ENCODE data around the gene THPO. TPM values are rescaled to one million over a fixed set of nuclear protein-coding genes. Genes with fewer than 3 reads are reported as not detected.

Gene THPO
- total RNA-seq, 2 donors from 2014 or later = 1.1 TPM; not detected in 1

GRCh38 chr3:184384856-184385422, 6.9 kb upstream of the THPO start:
- no peak for TF ChIP-seq CTCF (IDR thresholded peaks at IDR 0.05)
- peaks cover 4 to 13% of the 10 kb centered on the region in 2 donors for H3K4me1 ChIP-seq (ENCODE audit: control insufficient read depth in 1 of 2, low read depth in 2 of 2)
- no peak overlapping the region for H3K27ac ChIP-seq
- DNase-seq (ENCODE audit: low spot score) (no peak), ATAC-seq (ENCODE audit: insufficient number of reproducible peaks, low FRiP score, low read depth) (no peak)
- no peaks in the 10 kb centered on the region for H3K9me3 ChIP-seq
- no peaks in the 10 kb centered on the region for H3K36me3 ChIP-seq
- no peaks in the 10 kb centered on the region for H3K27me3 ChIP-seq (replicated peaks; ENCODE audit: insufficient read depth)
- no peak overlapping the region for H3K4me3 ChIP-seq

- ATAC-seq (ENCODE audit: insufficient number of reproducible peaks, low FRiP score, low read depth) (no peak), DNase-seq (ENCODE audit: low spot score) (no peak)
- H3K4me3 ChIP-seq = no peak overlapping the region
- H3K4me1 ChIP-seq (ENCODE audit: control insufficient read depth in 1 of 2, low read depth in 2 of 2) = peaks cover 4 to 13% of the 10 kb centered on the region in 2 donors
- no peak overlapping the region for H3K27ac ChIP-seq
- no peaks in the 10 kb centered on the region for H3K27me3 ChIP-seq (replicated peaks; ENCODE audit: insufficient read depth)
- H3K36me3 ChIP-seq = no peaks in the 10 kb centered on the region
- no peak for TF ChIP-seq CTCF (IDR thresholded peaks at IDR 0.05)
- H3K9me3 ChIP-seq = no peaks in the 10 kb centered on the region
Measured at GRCh38 chr3:184384342-184384741, 6.3 kb upstream of the THPO start.

- ATAC-seq (ENCODE audit: insufficient number of reproducible peaks, low FRiP score, low read depth) = no peak
Measured at GRCh38 chr3:184383033-184383740, 5.2 kb upstream of the THPO start.

GRCh38 chr3:184382326-184383032, 4.5 kb upstream of the THPO start:
- TF ChIP-seq CTCF (IDR thresholded peaks at IDR 0.05) = no peak
- Histone ChIP-seq H3K4me1 (ENCODE audit: control insufficient read depth in 1 of 2, low read depth in 2 of 2) (peaks cover 4 to 13% of the 10 kb centered on the region in 2 donors), H3K4me3 (no peak overlapping the region), H3K36me3 (no peaks in the 10 kb centered on the region), H3K27me3 (replicated peaks; ENCODE audit: insufficient read depth) (no peaks in the 10 kb centered on the region), H3K27ac (no peak overlapping the region), H3K9me3 (no peaks in the 10 kb centered on the region)
- DNase-seq (ENCODE audit: low spot score) (no peak), ATAC-seq (ENCODE audit: insufficient number of reproducible peaks, low FRiP score, low read depth) (no peak)

More at GRCh38 chr3:184383033-184383740, 5.2 kb upstream of the THPO start:
- no peaks in the 10 kb centered on the region for H3K36me3 ChIP-seq
- DNase-seq (ENCODE audit: low spot score) = no peak
- no peaks in the 10 kb centered on the region for H3K9me3 ChIP-seq
- no peaks in the 10 kb centered on the region for H3K27me3 ChIP-seq (replicated peaks; ENCODE audit: insufficient read depth)
- H3K27ac ChIP-seq = no peak overlapping the region
- no peak for TF ChIP-seq CTCF (IDR thresholded peaks at IDR 0.05)
- no peak overlapping the region for H3K4me3 ChIP-seq
- peaks cover 4 to 13% of the 10 kb centered on the region in 2 donors for H3K4me1 ChIP-seq (ENCODE audit: control insufficient read depth in 1 of 2, low read depth in 2 of 2)

Measured in thoracic aorta (tissue), 2 donors.